Left colon (tissue), 2 donors: ENCODE data around the gene ZNF507. TPM values are rescaled to one million over a fixed set of nuclear protein-coding genes. Genes with fewer than 3 reads are reported as not detected.
A peak's percentile ranks its signal among the peaks of the same experiment; 100 is the strongest.

Experiments
- ATAC-seq: fragments of 200-7000 bp; cut with Tn5 transposase; one replicate; pipeline ENCODE4 v1.9.1; 2020; ENCODE audit warnings: mild to moderate bottlenecking, moderate library complexity
- DNase-seq, 2 donors: peaks; one replicate each; pipeline ENCODE4 v3.0.0-alpha.2; 2020
- intact Hi-C, 2 donors: fragments of 100-400 bp; cut with DNase I in 1 of 2; cut with micrococcal nuclease in 1 of 2; formaldehyde crosslinking; loops; one replicate each; pipeline versions ENCODE4 v1.11.2 to v1.14.0; 2022; cut with DNase I, micrococcal nuclease
- total RNA-seq, 2 donors: library from RNA; stranded (reverse); fragmentation: NEBNext Ultra II Directional; extraction: Animal tissue kit (Norgen Biotek cat#: 25700); gene quantifications; one replicate each; pipeline ENCODE4 v1.2.1, GENCODE V29; 2021
- donor health status: DM: no; HTN: no; CAD: no.
- donor health status: DM: yes; HTN: yes; CAD: no.

The ZNF507 gene
- total RNA-seq, 2 donors from 2014 or later: 18.4 to 20.0 TPM

GRCh38 chr19:32427536-32427935, 82.1 kb downstream of the ZNF507 start:
- intact Hi-C loops: no loop called here
- peak; percentile 25 for ATAC-seq
- DNase-seq: no peak

GRCh38 chr19:32436692-32437091, 91.3 kb downstream of the ZNF507 start:
- no peak for ATAC-seq
- no peak for DNase-seq
- intact Hi-C loops: no loop called here

GRCh38 chr19:32437096-32437495, 91.7 kb downstream of the ZNF507 start:
- intact Hi-C loops: no loop called here
- DNase-seq: no peak
- no peak for ATAC-seq

Other genes with a start within 250 kb of the ZNF507 start
- 10 to 100 TPM; 17.7 to 17.9 TPM for gene DPY19L3, start 60.2 kb downstream of the ZNF507 start, total RNA-seq
- 10 to 100 TPM; 55.7 to 62.0 TPM for gene PDCD5, start 235.6 kb downstream of the ZNF507 start, total RNA-seq